H9 (cell line): ENCODE results near the gene KCNN3. TPM values are rescaled to one million over a fixed set of nuclear protein-coding genes. Genes with fewer than 3 reads are reported as not detected.

Experiments
- DNase-seq: peaks from one replicate; pipeline ENCODE4 v3.0.0-alpha.2; 2017
- H2AFZ ChIP-seq: one replicate; pipeline ENCODE4 v1.6.1; 2013; ENCODE audit warnings: mild to moderate bottlenecking, low read length, control low read depth, moderate library complexity
- H2AK5ac ChIP-seq: 2 replicates; pipeline ENCODE4 v1.6.1; 2013; ENCODE audit warnings: low read length, control low read depth, mixed read lengths; ENCODE audit not compliant: insufficient read length
- H2BK120ac ChIP-seq: one replicate; pipeline ENCODE4 v1.6.1; 2013; ENCODE audit warnings: low read depth, mild to moderate bottlenecking, low read length, control low read depth, inconsistent platforms; ENCODE audit not compliant: poor library complexity, severe bottlenecking
- H2BK12ac ChIP-seq: 2 replicates; pipeline ENCODE4 v1.6.1; 2013; ENCODE audit warnings: low read length, control low read depth, mixed read lengths, low read depth; ENCODE audit not compliant: insufficient read length
- H2BK15ac ChIP-seq: 2 replicates; pipeline ENCODE4 v1.6.1; 2013; ENCODE audit warnings: low read depth, low read length, control low read depth
- H2BK20ac ChIP-seq: one replicate; pipeline ENCODE4 v1.6.1; 2013; ENCODE audit warnings: low read depth, mild to moderate bottlenecking, low read length, control low read depth, inconsistent platforms; ENCODE audit not compliant: poor library complexity, severe bottlenecking
- H2BK5ac ChIP-seq: 2 replicates; pipeline ENCODE4 v1.6.1; 2013; ENCODE audit warnings: low read length, control low read depth, mixed read lengths; ENCODE audit not compliant: insufficient read length
- H3K14ac ChIP-seq: 2 replicates; pipeline ENCODE4 v1.6.1; 2013; ENCODE audit warnings: low read length, control low read depth; ENCODE audit not compliant: insufficient read depth
- H3K18ac ChIP-seq: 2 replicates; pipeline ENCODE4 v1.6.1; 2013; ENCODE audit warnings: low read depth, mild to moderate bottlenecking, mixed read lengths, low read length, control low read depth; ENCODE audit not compliant: insufficient read length
- H3K23ac ChIP-seq: 2 replicates; pipeline ENCODE4 v1.6.1; 2013; ENCODE audit warnings: low read length, control low read depth, mixed read lengths, low read depth; ENCODE audit not compliant: insufficient read length
- H3K23me2 ChIP-seq: 2 replicates; pipeline ENCODE4 v1.6.1; 2013; ENCODE audit warnings: low read depth, mild to moderate bottlenecking, mixed read lengths, low read length, control low read depth; ENCODE audit not compliant: insufficient read length, poor library complexity, severe bottlenecking
- H3K27ac ChIP-seq: 2 replicates; pipeline ENCODE4 v1.5.1; 2013; ENCODE audit warnings: low read length, control low read depth, mixed read lengths, low read depth; ENCODE audit not compliant: insufficient read length
- H3K27me3 ChIP-seq: 2 replicates; pipeline ENCODE4 v1.6.1; 2013; ENCODE audit warnings: low read length, control low read depth, inconsistent platforms; ENCODE audit not compliant: insufficient read depth
- H3K4ac ChIP-seq: 2 replicates; pipeline ENCODE4 v1.6.1; 2013; ENCODE audit warnings: low read depth, mild to moderate bottlenecking, control low read depth, inconsistent platforms, low read length, moderate library complexity
- H3K4me1 ChIP-seq: 2 replicates; pipeline ENCODE4 v1.6.1; 2013; ENCODE audit warnings: low read length, control low read depth, inconsistent platforms; ENCODE audit not compliant: insufficient read depth
- H3K4me2 ChIP-seq: 2 replicates; pipeline ENCODE4 v1.6.1; 2013; ENCODE audit warnings: low read length, control low read depth, mixed read lengths; ENCODE audit not compliant: insufficient read length, insufficient read depth
- H3K56ac ChIP-seq: 2 replicates; pipeline ENCODE4 v1.6.1; 2013; ENCODE audit warnings: low read depth, mild to moderate bottlenecking, mixed read lengths, low read length, control low read depth; ENCODE audit not compliant: insufficient read length
- H3K79me1 ChIP-seq: 2 replicates; pipeline ENCODE4 v1.6.1; 2013; ENCODE audit warnings: low read depth, mild to moderate bottlenecking, moderate library complexity, low read length, control low read depth, inconsistent platforms; ENCODE audit not compliant: insufficient read depth, poor library complexity, severe bottlenecking
- H3K79me2 ChIP-seq: 2 replicates; pipeline ENCODE4 v1.6.1; 2013; ENCODE audit warnings: low read length, control low read depth, inconsistent platforms; ENCODE audit not compliant: insufficient read depth
- H3K9ac ChIP-seq: 2 replicates; pipeline ENCODE4 v1.6.1; 2013; ENCODE audit warnings: low read length, control low read depth, mixed read lengths; ENCODE audit not compliant: insufficient read length; ENCODE audit errors: extremely low read depth
- H3K9me3 ChIP-seq: one replicate; pipeline ENCODE4 v1.6.1; 2013; ENCODE audit warnings: low read depth, low read length, inconsistent platforms; ENCODE audit not compliant: control insufficient read depth
- H3T11ph ChIP-seq: one replicate; pipeline ENCODE4 v1.6.1; 2013; ENCODE audit warnings: mild to moderate bottlenecking, low read length, control low read depth, inconsistent platforms
- H4K20me1 ChIP-seq: one replicate; pipeline ENCODE4 v1.6.1; 2013; ENCODE audit not compliant: control insufficient read depth, insufficient read length, insufficient read depth
- H4K5ac ChIP-seq: 2 replicates; pipeline ENCODE4 v1.6.1; 2013; ENCODE audit warnings: low read depth, mild to moderate bottlenecking, mixed read lengths, low read length, control low read depth; ENCODE audit not compliant: insufficient read length
- H4K8ac ChIP-seq: replicated peaks from 2 replicates; pipeline ENCODE4 v1.6.1; 2013; ENCODE audit warnings: low read length, control low read depth, mixed read lengths, low read depth; ENCODE audit not compliant: insufficient read length
- H4K91ac ChIP-seq: 2 replicates; pipeline ENCODE4 v1.6.1; 2013; ENCODE audit warnings: low read depth, mild to moderate bottlenecking, moderate library complexity, mixed read lengths, low read length, control low read depth; ENCODE audit not compliant: insufficient read length
- H3K27ac Mint-ChIP-seq, 3 experiments: 2 replicates in 2 of 3; 3 replicates in 1 of 3; pipeline ENCODE4 v1.8.0; 2020 to 2021; ENCODE audit warnings: mixed read lengths in 3 of 3, mild to moderate bottlenecking in 1 of 3, moderate library complexity in 1 of 3
- H3K27me3 Mint-ChIP-seq: 2 replicates; pipeline ENCODE4 v1.8.0; 2021; ENCODE audit warnings: low read depth, mild to moderate bottlenecking, moderate library complexity, mixed read lengths
- H3K36me3 Mint-ChIP-seq, 3 experiments: 2 replicates in 2 of 3; 3 replicates in 1 of 3; pipeline ENCODE4 v1.8.0; 2020 to 2021; ENCODE audit warnings: low read depth in 3 of 3, mixed read lengths in 3 of 3; ENCODE audit not compliant: insufficient read depth in 1 of 3
- H3K4me1 Mint-ChIP-seq, 2 experiments: 2 replicates each; pipeline ENCODE4 v1.8.0; 2020; ENCODE audit warnings: mixed read lengths in 2 of 2
- H3K4me3 Mint-ChIP-seq, 2 experiments: 2 replicates in 1 of 2; 3 replicates in 1 of 2; pipeline ENCODE4 v1.8.0; 2020 to 2021; ENCODE audit warnings: mild to moderate bottlenecking in 2 of 2, mixed read lengths in 2 of 2, moderate library complexity in 1 of 2
- H3K9me3 Mint-ChIP-seq, 2 experiments: 2 replicates in 1 of 2; 3 replicates in 1 of 2; pipeline ENCODE4 v1.8.0; 2020; ENCODE audit warnings: mild to moderate bottlenecking in 2 of 2, mixed read lengths in 2 of 2, moderate library complexity in 1 of 2
- CTCF ChIP-seq: fragments of 200-600 bp; sonication (generic); conservative IDR thresholded peaks from 3 replicates; pipeline ENCODE4 v1.8.0; 2021; ENCODE audit warnings: antibody characterized with exemption, mild to moderate bottlenecking
- WGBS: extraction: QIAGEN DNeasy Blood & Tissue Kit; methylation state at CpG from one replicate; pipeline ENCODE4 v1.1.7; 2013; ENCODE audit warnings: missing lambda C conversion rate, low lambda C conversion rate, mixed read lengths; ENCODE audit not compliant: insufficient read length; ENCODE audit errors: extremely low coverage; 5-methylcytosine and 5-hydroxymethylcytosine counted together
- total RNA-seq: library from RNA; stranded (reverse); gene quantifications from 2 replicates; pipeline ENCODE4 v1.2.1, GENCODE V29; 2021

The KCNN3 gene
- total RNA-seq, 1 experiment from 2014 or later, result 0.83 TPM

GRCh38 chr1:154718566-154718965 lies 151.5 kb downstream of the KCNN3 start:
- no peak overlapping the region for H3T11ph ChIP-seq
- H3K4me1 ChIP-seq, result no peaks in the 10 kb centered on the region
- no peak overlapping the region for H3K27ac ChIP-seq
- no peak overlapping the region for H3K56ac ChIP-seq
- H3K14ac ChIP-seq, result no peak overlapping the region
- Mint-ChIP-seq H3K36me3 (no peaks in the 10 kb centered on the region), H3K27ac (no peak overlapping the region), H3K4me3 (no peak overlapping the region; a peak in 1 of 5 replicates), H3K9me3 (no peaks in the 10 kb centered on the region), H3K27me3 (peaks cover 5% of the 10 kb centered on the region), H3K4me1 (peaks cover 12 to 13% of the 10 kb centered on the region in 2 experiments; a peak in 3 of 4 replicates)
- H2BK5ac ChIP-seq, result no peak overlapping the region
- no peaks in the 10 kb centered on the region for H3K27me3 ChIP-seq
- H4K8ac ChIP-seq, result no peak overlapping the region
- H3K79me1 ChIP-seq, result no peaks in the 10 kb centered on the region
- no peak overlapping the region for H3K23ac ChIP-seq
- no CpG with 5 or more reads among the region's 6 CpGs for WGBS
- H3K9ac ChIP-seq, result no peak overlapping the region
- no peak overlapping the region for H2BK20ac ChIP-seq
- H4K5ac ChIP-seq, result no peak overlapping the region
- no peak overlapping the region for H2AK5ac ChIP-seq
- H3K9me3 ChIP-seq, result no peaks in the 10 kb centered on the region
- no peak for DNase-seq
- no peak overlapping the region for H4K91ac ChIP-seq
- no peak overlapping the region for H2BK120ac ChIP-seq
- no peak overlapping the region for H3K4me2 ChIP-seq
- H3K4ac ChIP-seq, result no peak overlapping the region
- no peak overlapping the region for H2BK15ac ChIP-seq
- no peak overlapping the region for H2AFZ ChIP-seq
- no peaks in the 10 kb centered on the region for H3K23me2 ChIP-seq
- H3K79me2 ChIP-seq, result no peaks in the 10 kb centered on the region
- H4K20me1 ChIP-seq, result no peaks in the 10 kb centered on the region
- TF ChIP-seq CTCF, result no peak
- no peak overlapping the region for H3K18ac ChIP-seq
- no peak overlapping the region for H2BK12ac ChIP-seq
